BE2C (cell line): Measurements from ENCODE around the gene IRF5.

Experiments
- DNase-seq: peaks from one replicate; pipeline ENCODE4 v3.0.0-alpha.2; 2020
- H3K27me3 ChIP-seq: fragments of 250-450 bp; sonication (Bioruptor Pico); 2 replicates; pipeline ENCODE4 v1.5.1; 2020; ENCODE audit warnings: mild to moderate bottlenecking
- H3K36me3 ChIP-seq: fragments of 250-450 bp; sonication (Bioruptor Pico); 2 replicates; pipeline ENCODE4 v1.5.1; 2020; ENCODE audit warnings: mild to moderate bottlenecking
- H3K4me1 ChIP-seq: fragments of 250-450 bp; sonication (Bioruptor Pico); 2 replicates; pipeline ENCODE4 v1.5.1; 2020
- H3K4me3 ChIP-seq: 2 replicates; pipeline ENCODE4 v1.5.1; 2011; ENCODE audit warnings: low read depth, low read length
- H3K9me3 ChIP-seq: fragments of 250-450 bp; sonication (Bioruptor Pico); 2 replicates; pipeline ENCODE4 v1.5.1; 2020
- CTCF ChIP-seq: IDR thresholded peaks from 2 replicates; pipeline ENCODE4 v1.5.1; 2012; ENCODE audit warnings: mild to moderate bottlenecking, low read depth, low read length

IRF5 gene

GRCh38 chr7:128946936-128947830, 9.5 kb downstream of the IRF5 start:
- no peaks in the 10 kb centered on the region for H3K9me3 ChIP-seq

GRCh38 chr7:128947854-128948253, 10.1 kb downstream of the IRF5 start:
- DNase-seq, result no peak
- no peaks in the 10 kb centered on the region; the same call in 1 of the 2 replicates for H3K4me1 ChIP-seq
- H3K27me3 ChIP-seq, result no peaks in the 10 kb centered on the region
- H3K4me3 ChIP-seq, result no peak overlapping the region
- H3K9me3 ChIP-seq, result no peaks in the 10 kb centered on the region
- TF ChIP-seq CTCF, result no peak
- H3K36me3 ChIP-seq, result peaks cover 6% of the 10 kb centered on the region

More at GRCh38 chr7:128946936-128947830, 9.5 kb downstream of the IRF5 start:
- Histone ChIP-seq H3K36me3 (no peaks in the 10 kb centered on the region; the same call in none of the 2 replicates), H3K27me3 (no peaks in the 10 kb centered on the region), H3K4me1 (no peaks in the 10 kb centered on the region; the same call in 1 of the 2 replicates), H3K4me3 (no peak overlapping the region)
- no peak for DNase-seq
- peak; percentile 19; the same call in 1 of the 2 replicates for TF ChIP-seq CTCF

GRCh38 chr7:128948312-128948973, 10.7 kb downstream of the IRF5 start:
- H3K9me3 ChIP-seq, result no peaks in the 10 kb centered on the region
- no peak for TF ChIP-seq CTCF
- peak; percentile 53 for DNase-seq
- H3K4me3 ChIP-seq, result no peak overlapping the region
- H3K4me1 ChIP-seq, result no peaks in the 10 kb centered on the region; the same call in 1 of the 2 replicates
- H3K36me3 ChIP-seq, result peaks cover 12% of the 10 kb centered on the region
- H3K27me3 ChIP-seq, result no peaks in the 10 kb centered on the region

GRCh38 chr7:128948976-128949760, 11.4 kb downstream of the IRF5 start:
- Histone ChIP-seq H3K4me1 (no peaks in the 10 kb centered on the region; the same call in 1 of the 2 replicates), H3K9me3 (no peaks in the 10 kb centered on the region), H3K4me3 (no peak overlapping the region), H3K36me3 (peaks cover 19% of the 10 kb centered on the region), H3K27me3 (no peaks in the 10 kb centered on the region)
- TF ChIP-seq CTCF, result no peak
- no peak for DNase-seq

- Histone ChIP-seq H3K27me3 (no peaks in the 10 kb centered on the region), H3K4me3 (no peak overlapping the region), H3K9me3 (no peaks in the 10 kb centered on the region), H3K4me1 (peaks cover 12% of the 10 kb centered on the region), H3K36me3 (peaks cover 20% of the 10 kb centered on the region)
- TF ChIP-seq CTCF, result no peak
- no peak for DNase-seq
Observed at GRCh38 chr7:128951296-128951695, 13.6 kb downstream of the IRF5 start.
